HG03571 (cell line): ENCODE results near the gene FMO5.
A peak's percentile ranks its signal among the peaks of the same experiment; 100 is the strongest.
"Not testable (repeated sequence)": the region's sequence is repeated elsewhere in the genome, so short reads cannot be mapped to it uniquely, and the experiment has no call there.

Source experiments
- ATAC-seq: cut with Tn5 transposase; IDR thresholded peaks from one replicate; pipeline ENCODE4 v1.9.1; 2021; ENCODE audit not compliant: unreplicated experiment

The FMO5 gene

GRCh38 chr1:147209825-147210821, 15.0 kb downstream of the FMO5 start:
- no peak for ATAC-seq

GRCh38 chr1:147208619-147209018, 16.5 kb downstream of the FMO5 start:
- no peak for ATAC-seq

- no peak for ATAC-seq
Observed at GRCh38 chr1:147207192-147207591, 17.9 kb downstream of the FMO5 start.

- ATAC-seq, result no peak
Observed at GRCh38 chr1:147204080-147204479, 21.1 kb downstream of the FMO5 start.

- no peak for ATAC-seq
Observed at GRCh38 chr1:147202576-147202975, 22.6 kb downstream of the FMO5 start.

GRCh38 chr1:147201786-147202185, 23.4 kb downstream of the FMO5 start:
- no peak for ATAC-seq

GRCh38 chr1:147201276-147201675, 23.9 kb downstream of the FMO5 start:
- no peak for ATAC-seq

- ATAC-seq, result not testable (repeated sequence)
Observed at GRCh38 chr1:147197324-147197723, 27.8 kb downstream of the FMO5 start.

- ATAC-seq, result no peak
Observed at GRCh38 chr1:147189514-147189913, 35.6 kb downstream of the FMO5 start.

- ATAC-seq, result no peak
Observed at GRCh38 chr1:147185432-147185831, 39.7 kb downstream of the FMO5 start.

- no peak for ATAC-seq
Observed at GRCh38 chr1:147177611-147178380, 47.3 kb downstream of the FMO5 start.

GRCh38 chr1:147172168-147173016, 52.7 kb downstream of the FMO5 start, which contains the start of gene PRKAB2:
PRKAB2 (minus strand) TSS chr1:147172470; CDS start chr1:147172144, 326 bp downstream.
- ATAC-seq, result peak; percentile 83

- no peak for ATAC-seq
Observed at GRCh38 chr1:147171399-147172167, 53.6 kb downstream of the FMO5 start.

- ATAC-seq, result no peak
Observed at GRCh38 chr1:147169840-147170674, 55.1 kb downstream of the FMO5 start.

- no peak for ATAC-seq
Observed at GRCh38 chr1:147169171-147169570, 56.0 kb downstream of the FMO5 start.

- ATAC-seq, result no peak
Observed at GRCh38 chr1:147168626-147169058, 56.5 kb downstream of the FMO5 start.

- ATAC-seq, result no peak
Observed at GRCh38 chr1:147167365-147167764, 57.8 kb downstream of the FMO5 start.

- ATAC-seq, result no peak
Observed at GRCh38 chr1:147163019-147163418, 62.1 kb downstream of the FMO5 start.

GRCh38 chr1:147162093-147162492, 63.0 kb downstream of the FMO5 start:
- no peak for ATAC-seq
